HUES64 (cell line): Measurements from ENCODE around the gene C16orf74.

Experiments used
- H3K27ac ChIP-seq: 2 replicates; pipeline ENCODE4 v1.7.0; 2013; ENCODE audit warnings: low read depth, low read length, inconsistent platforms
- H3K27me3 ChIP-seq: 2 replicates; pipeline ENCODE4 v1.6.1; 2013; ENCODE audit warnings: mild to moderate bottlenecking, low read length; ENCODE audit not compliant: insufficient read depth
- H3K36me3 ChIP-seq: 2 replicates; pipeline ENCODE4 v1.6.1; 2013; ENCODE audit warnings: mild to moderate bottlenecking, low read length; ENCODE audit not compliant: insufficient read depth
- H3K4me1 ChIP-seq: 2 replicates; pipeline ENCODE4 v1.6.1; 2013; ENCODE audit warnings: mild to moderate bottlenecking, low read length, moderate library complexity; ENCODE audit not compliant: insufficient read depth
- H3K4me3 ChIP-seq: 2 replicates; pipeline ENCODE4 v1.5.1; 2013; ENCODE audit warnings: mild to moderate bottlenecking, low read length, moderate library complexity
- H3K9ac ChIP-seq: 2 replicates; pipeline ENCODE4 v1.6.1; 2013; ENCODE audit warnings: mild to moderate bottlenecking, low read depth, low read length
- H3K9me3 ChIP-seq: 2 replicates; pipeline ENCODE4 v1.6.1; 2013; ENCODE audit warnings: low read depth, low read length; ENCODE audit not compliant: insufficient read depth
- WGBS: fragments of 150-250, 120-280 bp; methylation state at CpG from one replicate; pipeline ENCODE4 v1.1.7; 2013; ENCODE audit warnings: missing lambda C conversion rate; 5-methylcytosine and 5-hydroxymethylcytosine counted together

Gene C16orf74

GRCh38 chr16:85729452-85730185, 21.3 kb downstream of the C16orf74 start:
- H3K36me3 ChIP-seq, result no peaks in the 10 kb centered on the region
- H3K4me1 ChIP-seq, result peaks cover 15% of the 10 kb centered on the region
- WGBS, result 81% methylated on average over 16 of the region's 16 CpGs
- H3K4me3 ChIP-seq, result no peak overlapping the region
- H3K9me3 ChIP-seq, result no peaks in the 10 kb centered on the region
- no peak overlapping the region; the same call in 1 of the 2 replicates for H3K9ac ChIP-seq
- no peaks in the 10 kb centered on the region for H3K27me3 ChIP-seq
- H3K27ac ChIP-seq, result peak overlapping the region; percentile 39; the same call in 1 of the 2 replicates

- no peak overlapping the region for H3K9ac ChIP-seq
- H3K9me3 ChIP-seq, result no peaks in the 10 kb centered on the region
- H3K4me1 ChIP-seq, result peaks cover 10% of the 10 kb centered on the region
- H3K27me3 ChIP-seq, result no peaks in the 10 kb centered on the region
- no peaks in the 10 kb centered on the region for H3K36me3 ChIP-seq
- WGBS, result 77% methylated on average over 7 of the region's 7 CpGs
- H3K4me3 ChIP-seq, result no peak overlapping the region
- 0 out of 2 replicates have a peak overlapping the region, but pooled peaks have one; percentile 39 for H3K27ac ChIP-seq
Measured at GRCh38 chr16:85728879-85729278, 22.0 kb downstream of the C16orf74 start.

DNA sequence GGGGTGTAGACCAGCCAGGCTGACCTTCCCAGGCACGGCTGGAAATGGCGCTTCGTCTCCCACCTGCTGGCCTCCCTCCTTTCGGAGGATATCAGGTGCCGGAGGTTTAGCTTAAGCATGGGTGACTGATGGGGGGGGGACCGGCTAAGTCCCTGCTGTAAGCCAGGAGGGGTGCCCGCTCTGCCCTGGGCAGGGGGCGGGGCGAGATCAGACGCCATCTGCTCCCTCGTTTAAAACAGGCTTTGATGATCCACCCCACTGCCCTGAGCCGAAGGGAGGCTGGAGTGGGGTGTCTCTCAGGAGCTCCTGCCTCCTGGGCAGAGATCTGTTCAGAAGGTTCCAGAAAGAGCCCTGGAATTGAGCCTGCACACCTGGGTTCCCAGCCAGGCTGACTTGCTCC, 26.0 kb downstream of the C16orf74 start:
- WGBS, result 91% methylated on average over 12 of the region's 12 CpGs
- Histone ChIP-seq H3K9me3 (no peaks in the 10 kb centered on the region), H3K27ac (no peak overlapping the region), H3K9ac (no peak overlapping the region), H3K4me3 (no peak overlapping the region), H3K4me1 (peaks cover 6% of the 10 kb centered on the region; the same call in 1 of the 2 replicates), H3K36me3 (no peaks in the 10 kb centered on the region), H3K27me3 (no peaks in the 10 kb centered on the region)

DNA sequence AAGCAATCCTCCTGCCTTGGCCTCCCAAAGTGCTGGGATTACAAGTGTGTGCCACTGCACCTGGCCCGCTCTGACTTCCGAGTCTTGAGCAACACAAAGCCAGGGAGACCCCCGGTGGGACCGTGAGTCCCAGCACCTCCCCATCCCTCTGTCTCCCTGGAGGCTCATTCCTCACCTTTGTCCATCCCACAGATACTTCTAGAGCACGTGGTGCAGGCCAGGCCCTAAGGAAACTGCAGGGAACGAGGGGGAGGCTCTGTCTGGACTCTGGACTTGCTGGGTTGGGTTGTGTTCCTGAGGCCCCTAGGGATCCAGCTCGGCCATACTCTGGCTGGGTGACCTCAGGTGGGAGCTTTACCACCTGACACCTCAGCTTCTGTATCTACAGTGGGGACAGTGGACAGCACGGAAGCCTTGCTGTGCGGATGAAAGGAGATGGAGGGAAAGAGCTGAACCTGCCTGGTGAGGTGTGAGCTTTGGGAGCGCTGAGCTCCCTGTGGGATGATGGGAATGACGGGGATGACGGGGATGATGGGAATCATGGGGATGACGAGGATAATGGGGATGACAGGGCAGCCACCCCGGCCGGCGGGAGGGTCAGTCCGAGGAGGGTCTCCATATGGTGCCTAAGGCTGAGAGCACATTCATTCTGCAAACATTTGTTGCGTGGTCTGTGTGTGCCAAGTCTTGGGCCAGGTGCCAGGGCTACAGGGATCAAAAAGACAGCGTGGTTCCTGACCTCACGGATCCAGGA, 26.6 kb downstream of the C16orf74 start:
- WGBS, result 82% methylated on average over 20 of the region's 20 CpGs
- Histone ChIP-seq H3K27me3 (no peaks in the 10 kb centered on the region), H3K9ac (no peak overlapping the region), H3K4me3 (no peak overlapping the region), H3K36me3 (no peaks in the 10 kb centered on the region), H3K4me1 (0 out of 2 replicates have a peak, but pooled peaks cover under 1% of the 10 kb centered on the region), H3K27ac (no peak overlapping the region), H3K9me3 (no peaks in the 10 kb centered on the region)

DNA sequence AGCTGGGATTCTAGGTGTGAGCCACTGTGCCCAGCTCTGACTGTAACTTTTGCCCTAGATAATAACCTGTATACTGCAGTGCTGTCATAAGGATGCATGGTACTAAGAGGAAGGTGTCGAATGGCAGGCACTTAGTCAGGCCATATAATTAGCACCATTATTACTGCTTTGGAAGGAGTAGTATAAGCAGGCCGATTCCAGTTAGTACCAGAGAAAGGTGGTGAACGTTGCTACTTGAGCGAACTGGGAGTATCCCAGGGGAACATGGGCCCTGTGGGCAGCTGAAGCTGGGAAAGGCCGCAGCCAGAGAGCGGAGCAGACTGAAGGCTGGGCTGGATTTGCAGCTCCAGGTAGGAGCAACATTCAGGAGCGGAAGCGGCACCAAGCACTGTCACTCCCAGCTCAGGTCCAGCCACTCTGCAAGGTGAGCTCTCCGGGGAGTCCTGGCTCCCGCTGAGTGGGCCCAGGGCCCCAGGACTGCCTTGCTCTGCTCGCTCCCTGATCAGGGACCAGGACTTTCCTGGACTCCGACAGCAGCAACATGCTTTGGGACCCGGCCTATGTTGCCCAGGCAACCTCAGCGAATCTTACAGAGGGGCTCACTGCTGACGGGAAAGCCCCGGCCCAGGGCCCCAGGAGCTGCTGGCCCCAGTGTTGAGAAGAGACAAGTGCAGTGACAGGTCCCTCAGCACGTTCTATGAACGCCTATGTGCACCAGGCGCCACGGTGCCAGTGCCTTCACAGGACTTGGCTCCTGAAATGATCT, 28.6 kb downstream of the C16orf74 start:
- no peaks in the 10 kb centered on the region for H3K4me1 ChIP-seq
- no peaks in the 10 kb centered on the region for H3K36me3 ChIP-seq
- 89% methylated on average over 20 of the region's 20 CpGs for WGBS
- no peaks in the 10 kb centered on the region for H3K9me3 ChIP-seq
- no peak overlapping the region for H3K4me3 ChIP-seq
- no peak overlapping the region for H3K27ac ChIP-seq
- no peaks in the 10 kb centered on the region for H3K27me3 ChIP-seq
- no peak overlapping the region for H3K9ac ChIP-seq

GRCh38 chr16:85720302-85720637, 30.6 kb downstream of the C16orf74 start:
- 83% methylated on average over 4 of the region's 4 CpGs for WGBS
- no peak overlapping the region for H3K9ac ChIP-seq
- H3K4me3 ChIP-seq, result no peak overlapping the region
- H3K27ac ChIP-seq, result no peak overlapping the region
- H3K36me3 ChIP-seq, result no peaks in the 10 kb centered on the region
- H3K27me3 ChIP-seq, result peaks cover 10% of the 10 kb centered on the region
- H3K9me3 ChIP-seq, result no peaks in the 10 kb centered on the region
- peaks cover 13% of the 10 kb centered on the region for H3K4me1 ChIP-seq

GRCh38 chr16:85719605-85720301, 31.1 kb downstream of the C16orf74 start:
- H3K27ac ChIP-seq, result no peak overlapping the region

GRCh38 chr16:85718682-85719081, 32.2 kb downstream of the C16orf74 start:
- peaks cover 16% of the 10 kb centered on the region for H3K4me1 ChIP-seq
- H3K9me3 ChIP-seq, result no peaks in the 10 kb centered on the region
- H3K4me3 ChIP-seq, result no peak overlapping the region
- WGBS, result 69% methylated on average over 11 of the region's 11 CpGs
- H3K9ac ChIP-seq, result no peak overlapping the region
- no peak overlapping the region for H3K27ac ChIP-seq
- H3K27me3 ChIP-seq, result peaks cover 12% of the 10 kb centered on the region
- no peaks in the 10 kb centered on the region for H3K36me3 ChIP-seq

More at GRCh38 chr16:85719605-85720301, 31.1 kb downstream of the C16orf74 start:
- Histone ChIP-seq H3K27me3 (peaks cover 12% of the 10 kb centered on the region), H3K36me3 (no peaks in the 10 kb centered on the region), H3K4me1 (peaks cover 16% of the 10 kb centered on the region), H3K9ac (no peak overlapping the region), H3K4me3 (no peak overlapping the region), H3K9me3 (no peaks in the 10 kb centered on the region)
- 95% methylated on average over 10 of the region's 11 CpGs for WGBS

DNA sequence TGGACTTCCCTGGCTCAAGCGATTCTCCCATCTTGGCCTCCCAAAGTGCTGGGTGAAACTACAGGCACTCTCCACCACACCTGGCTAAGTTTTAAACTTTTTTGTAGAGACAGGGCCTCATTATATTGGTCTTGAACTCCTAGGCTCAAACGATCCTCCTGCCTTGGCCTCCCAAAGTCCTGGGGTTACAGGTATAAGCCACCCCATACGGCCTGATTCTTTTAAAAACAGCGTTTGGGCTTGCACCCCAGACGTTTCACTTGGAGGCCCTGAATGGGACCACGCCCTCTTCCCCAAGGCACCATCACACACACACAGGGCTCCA, 32.8 kb downstream of the C16orf74 start:
- Histone ChIP-seq H3K9me3 (no peaks in the 10 kb centered on the region), H3K4me1 (peaks cover 16% of the 10 kb centered on the region), H3K9ac (no peak overlapping the region), H3K36me3 (no peaks in the 10 kb centered on the region), H3K27me3 (peaks cover 12% of the 10 kb centered on the region), H3K4me3 (no peak overlapping the region), H3K27ac (no peak overlapping the region)
- WGBS, result 64% methylated on average over 6 of the region's 6 CpGs

- peaks cover 16% of the 10 kb centered on the region for H3K4me1 ChIP-seq
Measured at GRCh38 chr16:85717393-85718152, 33.3 kb downstream of the C16orf74 start.

More at GRCh38 chr16:85717393-85718152, 33.3 kb downstream of the C16orf74 start:
- H3K4me3 ChIP-seq, result no peak overlapping the region
- H3K9me3 ChIP-seq, result no peaks in the 10 kb centered on the region
- H3K27ac ChIP-seq, result no peak overlapping the region
- 53% methylated on average over 21 of the region's 21 CpGs for WGBS
- peaks cover 12% of the 10 kb centered on the region for H3K27me3 ChIP-seq
- H3K9ac ChIP-seq, result no peak overlapping the region
- no peaks in the 10 kb centered on the region for H3K36me3 ChIP-seq
